Measurements from ENCODE around the gene XYLT1.

The XYLT1 gene

DNA sequence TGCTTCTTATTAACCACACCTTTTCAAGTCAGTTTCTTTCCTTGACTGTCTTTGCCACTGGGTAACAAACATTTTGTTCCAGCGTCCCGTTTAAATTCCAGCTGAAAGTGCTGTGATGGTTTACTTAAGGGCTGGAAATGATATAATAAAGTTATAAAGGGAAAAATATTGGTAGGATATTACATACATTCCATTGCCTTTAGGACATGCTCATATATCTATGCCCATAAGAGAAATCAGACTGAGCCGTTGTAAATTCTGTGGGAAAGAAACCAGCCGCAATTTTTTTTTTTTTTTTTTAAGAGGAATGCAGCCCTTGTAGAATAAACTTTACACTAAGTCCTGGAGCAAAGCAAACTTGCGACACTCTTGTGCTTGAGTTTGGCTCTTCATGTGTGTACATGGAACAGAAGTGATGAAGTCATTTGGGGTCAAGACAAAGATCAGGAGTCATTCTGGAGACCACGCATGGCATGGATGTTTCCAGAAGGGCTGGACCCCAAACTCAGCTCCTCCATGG lies 210.9 kb downstream of the XYLT1 start:
- no peak overlapping the region for H3K4me3 ChIP-seq (ENCODE audit: low read length)
- no peaks in the 10 kb centered on the region for H3K9me2 ChIP-seq (replicated peaks; ENCODE audit: control insufficient read depth, low read length)
- H3K27me3 ChIP-seq (ENCODE audit: control insufficient read depth, low read length) = no peaks in the 10 kb centered on the region
- H3K4me1 ChIP-seq (ENCODE audit: control insufficient read depth, low read length) = peaks cover 16% of the 10 kb centered on the region
- TF ChIP-seq, protein P1, sequence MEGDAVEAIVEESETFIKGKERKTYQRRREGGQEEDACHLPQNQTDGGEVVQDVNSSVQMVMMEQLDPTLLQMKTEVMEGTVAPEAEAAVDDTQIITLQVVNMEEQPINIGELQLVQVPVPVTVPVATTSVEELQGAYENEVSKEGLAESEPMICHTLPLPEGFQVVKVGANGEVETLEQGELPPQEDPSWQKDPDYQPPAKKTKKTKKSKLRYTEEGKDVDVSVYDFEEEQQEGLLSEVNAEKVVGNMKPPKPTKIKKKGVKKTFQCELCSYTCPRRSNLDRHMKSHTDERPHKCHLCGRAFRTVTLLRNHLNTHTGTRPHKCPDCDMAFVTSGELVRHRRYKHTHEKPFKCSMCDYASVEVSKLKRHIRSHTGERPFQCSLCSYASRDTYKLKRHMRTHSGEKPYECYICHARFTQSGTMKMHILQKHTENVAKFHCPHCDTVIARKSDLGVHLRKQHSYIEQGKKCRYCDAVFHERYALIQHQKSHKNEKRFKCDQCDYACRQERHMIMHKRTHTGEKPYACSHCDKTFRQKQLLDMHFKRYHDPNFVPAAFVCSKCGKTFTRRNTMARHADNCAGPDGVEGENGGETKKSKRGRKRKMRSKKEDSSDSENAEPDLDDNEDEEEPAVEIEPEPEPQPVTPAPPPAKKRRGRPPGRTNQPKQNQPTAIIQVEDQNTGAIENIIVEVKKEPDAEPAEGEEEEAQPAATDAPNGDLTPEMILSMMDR (IDR thresholded peaks at IDR 0.05; ENCODE audit: low read depth, low read length, poor library complexity, severe bottlenecking) = no peak
- TF ChIP-seq EZH2phosphoT487 (IDR thresholded peaks at IDR 0.05; ENCODE audit: borderline replicate concordance, low read length) = no peak
- H3K9me3 ChIP-seq (ENCODE audit: control insufficient read depth, insufficient read depth, low read length) = no peaks in the 10 kb centered on the region
- no peaks in the 10 kb centered on the region for H4K20me1 ChIP-seq (ENCODE audit: control insufficient read depth, insufficient read depth, low read depth, low read length)
- H3K36me3 ChIP-seq (ENCODE audit: control insufficient read depth, low read length) = 0 out of 2 replicates have a peak, but pooled peaks cover 2% of the 10 kb centered on the region
- no peaks in the 10 kb centered on the region for H3F3A ChIP-seq (ENCODE audit: control insufficient read depth, insufficient read depth)
- H3K4me2 ChIP-seq (ENCODE audit: low read length) = no peak overlapping the region
- no peak overlapping the region for H3K27ac ChIP-seq (ENCODE audit: low read depth, low read length)
- no peaks in the 10 kb centered on the region for H3K79me2 ChIP-seq (ENCODE audit: control insufficient read depth, low read length)

DNA sequence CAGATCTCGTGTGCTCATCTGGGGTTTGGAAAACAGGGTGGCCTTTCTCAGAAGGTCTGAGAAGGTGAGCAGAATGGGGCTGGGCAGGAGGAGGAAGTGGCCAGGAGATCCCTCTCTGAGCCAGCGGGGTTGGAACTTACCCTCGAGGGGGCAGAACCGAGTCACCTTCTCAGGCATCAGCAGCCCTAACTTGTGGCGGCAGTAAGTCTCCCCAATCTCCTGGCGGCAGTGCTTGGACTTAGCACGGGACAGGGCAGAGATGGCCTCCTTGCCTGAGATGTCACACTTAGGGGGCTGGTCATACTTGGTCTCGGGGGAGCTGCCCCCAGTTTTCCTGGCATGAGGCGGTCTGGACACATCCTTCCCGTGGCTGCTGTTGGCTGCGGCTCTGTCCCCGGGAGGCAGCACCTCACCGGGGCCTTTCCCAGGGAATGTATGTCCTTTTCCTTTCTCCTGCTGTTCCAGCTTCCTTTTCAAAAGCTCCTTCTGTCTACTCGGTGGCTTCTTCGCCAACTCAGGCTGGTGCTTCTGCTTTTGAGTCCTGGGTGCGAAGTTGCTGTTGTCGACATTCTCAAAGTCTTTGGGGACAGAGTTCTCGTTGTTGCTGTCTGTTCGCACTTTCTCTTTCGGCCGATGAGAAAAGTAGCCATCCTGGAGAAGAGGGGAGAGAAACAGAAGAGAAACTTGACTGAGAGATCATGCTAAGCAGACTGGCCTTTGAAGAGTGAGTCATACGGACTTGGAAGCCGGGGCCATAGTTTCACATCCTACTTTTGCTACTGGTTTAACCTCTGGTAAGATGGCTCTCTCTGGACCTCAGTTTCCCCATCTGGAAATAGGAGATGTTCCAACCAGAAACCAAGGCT lies 211.7 kb downstream of the XYLT1 start:
- H3K79me2 ChIP-seq (ENCODE audit: control insufficient read depth, low read length) = no peaks in the 10 kb centered on the region
- H4K20me1 ChIP-seq (ENCODE audit: control insufficient read depth, insufficient read depth, low read depth, low read length) = no peaks in the 10 kb centered on the region
- no peak overlapping the region for H3K4me3 ChIP-seq (ENCODE audit: low read length)

DNA sequence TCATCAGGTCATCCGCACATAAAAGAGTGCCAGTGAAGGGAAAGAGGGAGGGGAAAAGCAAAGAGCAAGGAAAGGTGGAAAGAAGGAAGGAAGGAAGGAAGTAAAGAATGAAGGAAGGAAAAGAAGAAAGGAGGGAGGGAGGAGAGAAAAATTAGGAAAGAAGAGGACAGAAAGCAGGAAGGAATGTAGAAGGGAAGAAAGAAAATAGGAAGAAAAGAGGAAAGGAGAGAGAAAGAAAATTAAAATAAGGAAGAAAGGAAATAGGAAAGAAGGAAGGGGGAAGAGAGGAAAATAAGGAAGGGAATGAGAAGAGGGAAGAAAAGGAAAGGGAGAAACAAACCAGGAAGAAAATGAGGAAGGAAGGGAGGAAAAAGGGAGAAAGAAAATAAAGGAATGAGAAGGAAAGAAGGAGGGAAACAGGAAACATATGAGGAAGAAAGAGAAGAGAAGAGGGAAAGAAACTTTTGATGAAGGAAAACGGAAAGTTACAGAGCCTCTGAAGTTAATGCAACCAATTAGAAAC lies 212.6 kb downstream of the XYLT1 start:
- H3K9me2 ChIP-seq (replicated peaks; ENCODE audit: control insufficient read depth, low read length) = no peaks in the 10 kb centered on the region
- 0 out of 2 replicates have a peak, but pooled peaks cover 2% of the 10 kb centered on the region for H3K36me3 ChIP-seq (ENCODE audit: control insufficient read depth, low read length)
- no peak for TF ChIP-seq EZH2phosphoT487 (IDR thresholded peaks at IDR 0.05; ENCODE audit: borderline replicate concordance, low read length)
- TF ChIP-seq, protein P1 (IDR thresholded peaks at IDR 0.05; ENCODE audit: low read depth, low read length, poor library complexity, severe bottlenecking) = no peak
- H3K4me1 ChIP-seq (ENCODE audit: control insufficient read depth, low read length) = peaks cover 16% of the 10 kb centered on the region
- H3K27me3 ChIP-seq (ENCODE audit: control insufficient read depth, low read length) = no peaks in the 10 kb centered on the region
- no peak overlapping the region for H3K27ac ChIP-seq (ENCODE audit: low read depth, low read length)
- no peaks in the 10 kb centered on the region for H4K20me1 ChIP-seq (ENCODE audit: control insufficient read depth, insufficient read depth, low read depth, low read length)
- H3K4me3 ChIP-seq (ENCODE audit: low read length) = no peak overlapping the region
- no peak overlapping the region for H3K4me2 ChIP-seq (ENCODE audit: low read length)
- H3K9me3 ChIP-seq (ENCODE audit: control insufficient read depth, insufficient read depth, low read length) = no peaks in the 10 kb centered on the region
- no peaks in the 10 kb centered on the region for H3K79me2 ChIP-seq (ENCODE audit: control insufficient read depth, low read length)
- H3F3A ChIP-seq (ENCODE audit: control insufficient read depth, insufficient read depth) = no peaks in the 10 kb centered on the region

More for the DNA sequence above, 211.7 kb downstream of the XYLT1 start:
- H3K27me3 ChIP-seq (ENCODE audit: control insufficient read depth, low read length) = no peaks in the 10 kb centered on the region
- no peak overlapping the region for H3K27ac ChIP-seq (ENCODE audit: low read depth, low read length)
- no peak overlapping the region for H3K4me2 ChIP-seq (ENCODE audit: low read length)
- no peak for TF ChIP-seq EZH2phosphoT487 (IDR thresholded peaks at IDR 0.05; ENCODE audit: borderline replicate concordance, low read length)
- TF ChIP-seq, protein P1 (IDR thresholded peaks at IDR 0.05; ENCODE audit: low read depth, low read length, poor library complexity, severe bottlenecking) = peak; percentile 42
- 0 out of 2 replicates have a peak, but pooled peaks cover 2% of the 10 kb centered on the region for H3K36me3 ChIP-seq (ENCODE audit: control insufficient read depth, low read length)
- H3K9me2 ChIP-seq (replicated peaks; ENCODE audit: control insufficient read depth, low read length) = no peaks in the 10 kb centered on the region
- H3F3A ChIP-seq (ENCODE audit: control insufficient read depth, insufficient read depth) = no peaks in the 10 kb centered on the region
- H3K9me3 ChIP-seq (ENCODE audit: control insufficient read depth, insufficient read depth, low read length) = no peaks in the 10 kb centered on the region
- peaks cover 16% of the 10 kb centered on the region for H3K4me1 ChIP-seq (ENCODE audit: control insufficient read depth, low read length)

Measured in DOHH2 (cell line).